MCF 10A (cell line): ENCODE results near the gene GRM5. TPM values are rescaled to one million over a fixed set of nuclear protein-coding genes. Genes with fewer than 3 reads are reported as not detected.

Experiments
- BruUV-seq: library from RNA; stranded (reverse); fragments of 400-500 nt; replicated peaks from 2 replicates; lab custom pipeline; 2021; lab: Mats Ljungman, UMichigan
- CTCF ChIA-PET: fragments of 300-600 bp; sonication (Branson Sonifier 250); formaldehyde crosslinking; extraction: SDS; loops from one replicate; lab custom pipeline; 2021; ENCODE audit warnings: antibody characterized with exemption, inconsistent platforms; lab: Yijun Ruan, JAX
- POLR2A ChIA-PET: fragments of 300-600, 350-650 bp; sonication (Branson Sonifier 250); formaldehyde crosslinking; extraction: SDS; loops from one replicate; lab custom pipeline; 2020; ENCODE audit warnings: antibody characterized with exemption, inconsistent platforms; lab: Yijun Ruan, JAX
- DNase-seq: peaks from one replicate; pipeline ENCODE4 v3.0.0-alpha.2; 2018; ENCODE audit not compliant: unreplicated experiment
- H3K27ac Mint-ChIP-seq: one replicate; pipeline ENCODE4 v1.8.0; 2022; ENCODE audit warnings: mild to moderate bottlenecking, low read depth, mixed read lengths; ENCODE audit not compliant: unreplicated experiment
- H3K27me3 Mint-ChIP-seq: one replicate; pipeline ENCODE4 v1.8.0; 2022; ENCODE audit warnings: mixed read lengths; ENCODE audit not compliant: insufficient read depth, unreplicated experiment
- H3K36me3 Mint-ChIP-seq: one replicate; pipeline ENCODE4 v1.8.0; 2022; ENCODE audit warnings: mild to moderate bottlenecking, moderate library complexity, mixed read lengths; ENCODE audit not compliant: insufficient read depth, unreplicated experiment
- H3K4me1 Mint-ChIP-seq: one replicate; pipeline ENCODE4 v1.8.0; 2022; ENCODE audit warnings: mixed read lengths; ENCODE audit not compliant: insufficient read depth, unreplicated experiment
- H3K4me3 Mint-ChIP-seq: one replicate; pipeline ENCODE4 v1.8.0; 2022; ENCODE audit warnings: mild to moderate bottlenecking, moderate library complexity, mixed read lengths; ENCODE audit not compliant: unreplicated experiment
- H3K9me3 Mint-ChIP-seq: one replicate; pipeline ENCODE4 v1.8.0; 2022; ENCODE audit warnings: mixed read lengths; ENCODE audit not compliant: unreplicated experiment
- intact Hi-C: fragments of 100-400 bp; cut with micrococcal nuclease; formaldehyde crosslinking; loops from 2 replicates; pipeline ENCODE4 v1.14.1; 2022
- total RNA-seq: library from RNA; stranded (reverse); gene quantifications from 2 replicates; pipeline ENCODE4 v1.2.3, GENCODE V29; 2022
- TF ChIP-seq, protein P1 (sequence below): fragments of 200-600 bp; IDR thresholded peaks from one replicate; pipeline ENCODE4 v1.8.0; 2022; ENCODE audit warnings: antibody characterized with exemption, mild to moderate bottlenecking; ENCODE audit not compliant: unreplicated experiment

Gene GRM5
- total RNA-seq, 1 experiment from 2014 or later, result not detected

DNA sequence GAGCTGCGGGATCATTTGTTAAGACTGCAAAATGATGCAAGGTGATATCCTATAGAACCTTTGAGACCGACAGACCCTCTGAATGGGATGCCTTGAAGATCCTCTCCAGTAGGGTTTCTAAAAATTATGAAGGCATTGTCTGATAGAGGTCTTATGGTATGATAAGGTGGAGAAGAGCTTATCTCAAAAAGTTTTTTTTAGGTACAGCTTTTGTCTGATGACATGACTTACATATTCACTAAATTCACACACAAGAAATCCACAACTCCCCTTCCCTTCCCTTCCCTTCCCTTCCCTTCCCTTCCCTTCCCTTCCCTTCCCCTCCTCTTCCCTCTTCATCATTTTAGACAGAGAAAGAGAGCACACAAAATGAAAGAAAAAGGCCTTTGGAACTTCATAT is 609.8 kb downstream of the GRM5 start:
- POLR2A ChIA-PET, result interaction anchor here (1.0 kb wide), 1 partner anchor 118 kb away, joined by 3 read pairs; the partner anchor contains the start of gene CTSC
- TF ChIP-seq, protein P1, sequence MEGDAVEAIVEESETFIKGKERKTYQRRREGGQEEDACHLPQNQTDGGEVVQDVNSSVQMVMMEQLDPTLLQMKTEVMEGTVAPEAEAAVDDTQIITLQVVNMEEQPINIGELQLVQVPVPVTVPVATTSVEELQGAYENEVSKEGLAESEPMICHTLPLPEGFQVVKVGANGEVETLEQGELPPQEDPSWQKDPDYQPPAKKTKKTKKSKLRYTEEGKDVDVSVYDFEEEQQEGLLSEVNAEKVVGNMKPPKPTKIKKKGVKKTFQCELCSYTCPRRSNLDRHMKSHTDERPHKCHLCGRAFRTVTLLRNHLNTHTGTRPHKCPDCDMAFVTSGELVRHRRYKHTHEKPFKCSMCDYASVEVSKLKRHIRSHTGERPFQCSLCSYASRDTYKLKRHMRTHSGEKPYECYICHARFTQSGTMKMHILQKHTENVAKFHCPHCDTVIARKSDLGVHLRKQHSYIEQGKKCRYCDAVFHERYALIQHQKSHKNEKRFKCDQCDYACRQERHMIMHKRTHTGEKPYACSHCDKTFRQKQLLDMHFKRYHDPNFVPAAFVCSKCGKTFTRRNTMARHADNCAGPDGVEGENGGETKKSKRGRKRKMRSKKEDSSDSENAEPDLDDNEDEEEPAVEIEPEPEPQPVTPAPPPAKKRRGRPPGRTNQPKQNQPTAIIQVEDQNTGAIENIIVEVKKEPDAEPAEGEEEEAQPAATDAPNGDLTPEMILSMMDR, result no peak
- CTCF ChIA-PET, result interaction anchor here (0.5 to 1.2 kb wide), 3 partner anchors 10 to 439 kb away, joined by 3 to 5 read pairs (median 3); no protein-coding TSS in a partner anchor
- H3K27ac Mint-ChIP-seq, result no peak overlapping the region
- H3K27me3 Mint-ChIP-seq, result no peaks in the 10 kb centered on the region
- intact Hi-C loops, result no loop called here
- H3K4me3 Mint-ChIP-seq, result no peak overlapping the region
- H3K9me3 Mint-ChIP-seq, result no peaks in the 10 kb centered on the region
- DNase-seq, result no peak
- peaks cover 12% of the 10 kb centered on the region for H3K4me1 Mint-ChIP-seq
- H3K36me3 Mint-ChIP-seq, result no peaks in the 10 kb centered on the region
- no TSS peak for BruUV-seq

DNA sequence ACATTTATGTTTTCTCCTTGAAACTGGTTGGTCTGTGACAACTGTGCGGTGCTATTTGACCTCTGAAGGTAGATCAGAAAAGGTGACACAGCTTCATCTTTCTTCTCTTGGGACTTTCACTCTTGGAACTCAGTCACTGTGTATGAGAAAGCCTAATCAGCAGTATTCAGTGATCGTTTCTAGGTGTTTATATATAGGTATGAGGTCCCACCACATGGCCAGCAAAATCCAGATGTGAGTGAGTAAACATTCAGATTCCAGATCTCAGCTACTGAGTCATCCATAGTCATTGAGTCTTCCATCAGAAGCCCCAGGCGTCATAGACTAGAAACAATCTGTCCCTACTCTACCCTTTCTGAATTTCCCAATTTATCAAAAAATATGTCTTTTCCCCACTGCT is 610.9 kb downstream of the GRM5 start:
- no TSS peak for BruUV-seq
- Mint-ChIP-seq H3K36me3 (no peaks in the 10 kb centered on the region), H3K27ac (no peak overlapping the region), H3K4me3 (no peak overlapping the region), H3K9me3 (no peaks in the 10 kb centered on the region), H3K27me3 (no peaks in the 10 kb centered on the region), H3K4me1 (peaks cover 12% of the 10 kb centered on the region)
- TF ChIP-seq, protein P1, result no peak
- intact Hi-C loops, result no loop called here
- ChIA-PET POLR2A (interaction anchor here (0.7 kb wide), 1 partner anchor 16 kb away, joined by 3 read pairs; no protein-coding TSS in a partner anchor), CTCF (interaction anchor here (0.7 kb wide), 1 partner anchor 196 kb away, joined by 3 read pairs; no protein-coding TSS in a partner anchor)
- peak; percentile 56 for DNase-seq

Other genes starting within 250 kb of the GRM5 start
- not detected in 2 replicates for gene TYR, start 111.9 kb upstream of the GRM5 start, total RNA-seq